ENCODE results near the gene AKAP14.

DNA sequence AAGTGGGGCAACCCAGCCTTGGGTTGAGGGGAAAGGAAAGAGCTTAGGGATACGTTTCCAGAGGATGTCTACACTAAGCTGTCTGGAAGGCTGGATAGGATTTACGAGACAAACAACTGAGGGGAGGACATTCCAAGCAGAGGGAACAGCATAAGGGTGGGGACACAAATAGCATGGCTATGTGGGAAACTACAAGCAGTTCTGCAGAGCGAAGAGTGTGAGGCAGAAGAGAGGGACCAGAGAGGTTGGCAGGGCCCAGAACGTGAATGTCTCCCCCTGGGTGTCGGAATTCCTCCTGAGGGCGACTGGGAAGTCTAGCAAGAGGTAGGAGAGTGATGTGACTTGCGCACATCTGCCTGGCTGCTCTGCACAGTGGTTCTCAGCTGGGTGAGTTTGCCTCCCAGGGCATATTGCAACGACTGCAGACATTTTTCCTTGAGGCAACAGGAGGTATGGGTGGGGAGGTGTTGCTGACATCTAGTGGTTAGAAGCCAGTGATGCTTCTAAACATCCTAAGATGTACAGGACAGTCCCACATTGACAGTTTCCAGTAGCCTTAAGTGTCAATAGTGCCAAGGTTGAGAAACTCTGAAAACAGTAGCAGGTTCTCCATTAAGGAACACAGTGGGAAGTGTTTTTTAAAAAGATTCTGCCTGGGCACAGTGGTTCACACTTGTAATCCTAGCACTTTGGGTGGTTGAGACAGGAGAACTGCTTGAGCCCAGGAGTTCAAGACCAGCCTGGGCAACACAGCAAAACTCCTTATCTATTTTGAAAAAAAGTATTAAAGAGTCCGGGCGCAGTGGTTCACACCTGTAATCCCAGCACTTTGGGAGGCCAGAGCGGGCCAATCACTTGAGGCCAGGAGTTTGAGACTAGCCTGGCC lies 14.9 kb upstream of the AKAP14 start:
- TF ChIP-seq, protein P1, sequence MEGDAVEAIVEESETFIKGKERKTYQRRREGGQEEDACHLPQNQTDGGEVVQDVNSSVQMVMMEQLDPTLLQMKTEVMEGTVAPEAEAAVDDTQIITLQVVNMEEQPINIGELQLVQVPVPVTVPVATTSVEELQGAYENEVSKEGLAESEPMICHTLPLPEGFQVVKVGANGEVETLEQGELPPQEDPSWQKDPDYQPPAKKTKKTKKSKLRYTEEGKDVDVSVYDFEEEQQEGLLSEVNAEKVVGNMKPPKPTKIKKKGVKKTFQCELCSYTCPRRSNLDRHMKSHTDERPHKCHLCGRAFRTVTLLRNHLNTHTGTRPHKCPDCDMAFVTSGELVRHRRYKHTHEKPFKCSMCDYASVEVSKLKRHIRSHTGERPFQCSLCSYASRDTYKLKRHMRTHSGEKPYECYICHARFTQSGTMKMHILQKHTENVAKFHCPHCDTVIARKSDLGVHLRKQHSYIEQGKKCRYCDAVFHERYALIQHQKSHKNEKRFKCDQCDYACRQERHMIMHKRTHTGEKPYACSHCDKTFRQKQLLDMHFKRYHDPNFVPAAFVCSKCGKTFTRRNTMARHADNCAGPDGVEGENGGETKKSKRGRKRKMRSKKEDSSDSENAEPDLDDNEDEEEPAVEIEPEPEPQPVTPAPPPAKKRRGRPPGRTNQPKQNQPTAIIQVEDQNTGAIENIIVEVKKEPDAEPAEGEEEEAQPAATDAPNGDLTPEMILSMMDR (IDR thresholded peaks at IDR 0.05), result peak in 1 of 3 experiments; percentile 33
- TF ChIP-seq POLR2A (IDR thresholded peaks at IDR 0.05), result no peak
